Esophagus muscularis mucosa (tissue), 3 donors: ENCODE measurements around the gene NRXN3.

Experiments
- POLR2A ChIP-seq: fragments of 450-650 bp; IDR thresholded peaks from one replicate; pipeline ENCODE4 v1.6.1; 2017; ENCODE audit warnings: antibody characterized with exemption, moderate library complexity, mild to moderate bottlenecking, low read depth
- POLR2AphosphoS5 ChIP-seq, 2 donors: sonication (generic); formaldehyde crosslinking; IDR thresholded peaks; one replicate each; pipeline ENCODE4 v1.6.1; 2017; ENCODE audit warnings: antibody characterized with exemption in 2 of 2
- TF ChIP-seq, protein P1 (sequence below), 3 experiments: fragments of 200-600 bp in 2 of 3; fragments of 450-650 bp in 1 of 3; sonication (generic) in 2 of 3; IDR thresholded peaks; one replicate each; pipeline ENCODE4 v1.5.1; 2017 to 2019; ENCODE audit warnings: antibody characterized with exemption in 3 of 3, mild to moderate bottlenecking in 2 of 3, moderate library complexity in 1 of 3

DNA sequence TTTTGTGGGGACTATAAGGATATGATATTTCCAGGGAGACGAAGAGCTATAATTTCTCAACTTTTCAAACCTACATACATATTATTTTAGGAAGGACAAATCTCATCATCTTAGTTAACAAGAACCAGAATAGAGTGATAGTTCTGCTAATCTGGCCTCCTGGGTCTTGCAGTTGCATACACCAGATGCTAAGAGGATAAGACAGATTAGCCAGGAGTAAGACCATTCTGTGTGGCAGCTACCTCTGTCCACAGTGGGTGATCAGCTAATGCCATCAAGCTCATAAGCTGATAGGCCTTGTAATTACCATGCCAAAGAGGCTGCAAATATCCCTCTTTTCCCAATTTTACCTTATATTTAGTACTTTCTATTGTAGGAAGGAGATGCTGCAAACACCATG lies 776.8 kb downstream of the NRXN3 start:
- TF ChIP-seq, protein P1, sequence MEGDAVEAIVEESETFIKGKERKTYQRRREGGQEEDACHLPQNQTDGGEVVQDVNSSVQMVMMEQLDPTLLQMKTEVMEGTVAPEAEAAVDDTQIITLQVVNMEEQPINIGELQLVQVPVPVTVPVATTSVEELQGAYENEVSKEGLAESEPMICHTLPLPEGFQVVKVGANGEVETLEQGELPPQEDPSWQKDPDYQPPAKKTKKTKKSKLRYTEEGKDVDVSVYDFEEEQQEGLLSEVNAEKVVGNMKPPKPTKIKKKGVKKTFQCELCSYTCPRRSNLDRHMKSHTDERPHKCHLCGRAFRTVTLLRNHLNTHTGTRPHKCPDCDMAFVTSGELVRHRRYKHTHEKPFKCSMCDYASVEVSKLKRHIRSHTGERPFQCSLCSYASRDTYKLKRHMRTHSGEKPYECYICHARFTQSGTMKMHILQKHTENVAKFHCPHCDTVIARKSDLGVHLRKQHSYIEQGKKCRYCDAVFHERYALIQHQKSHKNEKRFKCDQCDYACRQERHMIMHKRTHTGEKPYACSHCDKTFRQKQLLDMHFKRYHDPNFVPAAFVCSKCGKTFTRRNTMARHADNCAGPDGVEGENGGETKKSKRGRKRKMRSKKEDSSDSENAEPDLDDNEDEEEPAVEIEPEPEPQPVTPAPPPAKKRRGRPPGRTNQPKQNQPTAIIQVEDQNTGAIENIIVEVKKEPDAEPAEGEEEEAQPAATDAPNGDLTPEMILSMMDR (IDR thresholded peaks at IDR 0.05) = no peak
- TF ChIP-seq POLR2AphosphoS5 (IDR thresholded peaks at IDR 0.05) (no peak), POLR2A (no peak)
